C4-2B (cell line): Measurements from ENCODE around the gene XKRX.

Source experiments
- H3K27ac ChIP-seq: fragments of 450-650 bp; 2 replicates; pipeline ENCODE4 v1.5.1; 2017
- ZFX ChIP-seq: fragments of 450-650 bp; IDR thresholded peaks from 2 replicates; pipeline ENCODE4 v1.6.1; 2017
- TF ChIP-seq, protein P1 (sequence below): fragments of 450-650 bp; conservative IDR thresholded peaks from 2 replicates; pipeline ENCODE4 v1.5.1; 2017; ENCODE audit warnings: mild to moderate bottlenecking

XKRX gene

GRCh38 chrX:100928660-100929613, at the start of gene XKRX:
Gene XKRX, minus strand, starts transcription at chrX:100928917. Its CDS starts 613 bp downstream, at chrX:100928304.
- TF ChIP-seq ZFX, result no peak
- TF ChIP-seq, protein P1, sequence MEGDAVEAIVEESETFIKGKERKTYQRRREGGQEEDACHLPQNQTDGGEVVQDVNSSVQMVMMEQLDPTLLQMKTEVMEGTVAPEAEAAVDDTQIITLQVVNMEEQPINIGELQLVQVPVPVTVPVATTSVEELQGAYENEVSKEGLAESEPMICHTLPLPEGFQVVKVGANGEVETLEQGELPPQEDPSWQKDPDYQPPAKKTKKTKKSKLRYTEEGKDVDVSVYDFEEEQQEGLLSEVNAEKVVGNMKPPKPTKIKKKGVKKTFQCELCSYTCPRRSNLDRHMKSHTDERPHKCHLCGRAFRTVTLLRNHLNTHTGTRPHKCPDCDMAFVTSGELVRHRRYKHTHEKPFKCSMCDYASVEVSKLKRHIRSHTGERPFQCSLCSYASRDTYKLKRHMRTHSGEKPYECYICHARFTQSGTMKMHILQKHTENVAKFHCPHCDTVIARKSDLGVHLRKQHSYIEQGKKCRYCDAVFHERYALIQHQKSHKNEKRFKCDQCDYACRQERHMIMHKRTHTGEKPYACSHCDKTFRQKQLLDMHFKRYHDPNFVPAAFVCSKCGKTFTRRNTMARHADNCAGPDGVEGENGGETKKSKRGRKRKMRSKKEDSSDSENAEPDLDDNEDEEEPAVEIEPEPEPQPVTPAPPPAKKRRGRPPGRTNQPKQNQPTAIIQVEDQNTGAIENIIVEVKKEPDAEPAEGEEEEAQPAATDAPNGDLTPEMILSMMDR, result no peak
- H3K27ac ChIP-seq, result peak within 1 kb of the TSS; percentile 1; the same call in 1 of the 2 replicates

GRCh38 chrX:100976211-100976610, 47.5 kb upstream of the XKRX start:
- TF ChIP-seq ZFX, result no peak
- TF ChIP-seq, protein P1, result no peak
- H3K27ac ChIP-seq, result no peak overlapping the region

- no peak overlapping the region for H3K27ac ChIP-seq
- TF ChIP-seq, protein P1, result no peak
- no peak for TF ChIP-seq ZFX
Observed at GRCh38 chrX:100975212-100975611, 46.5 kb upstream of the XKRX start.

DNA sequence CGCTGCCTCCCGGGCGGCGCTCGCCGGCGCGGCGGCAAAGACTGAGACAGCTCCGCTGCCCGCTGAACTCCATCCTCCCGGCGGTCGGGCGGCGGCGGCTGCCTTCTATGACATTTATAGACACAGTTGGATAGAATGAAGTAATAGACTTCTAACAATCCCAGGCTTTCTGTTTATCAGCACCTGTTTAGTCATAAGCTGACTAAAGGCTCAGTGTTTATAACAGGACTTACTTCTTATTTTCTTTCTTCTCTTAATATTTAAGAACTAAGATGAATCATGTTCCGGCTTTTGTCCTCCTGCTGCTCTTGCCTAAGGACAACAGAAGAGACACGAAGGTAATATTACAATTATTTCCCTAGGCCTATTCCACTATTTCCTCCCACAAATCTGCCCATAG, 44.7 kb upstream of the XKRX start:
- H3K27ac ChIP-seq, result no peak overlapping the region
- TF ChIP-seq, protein P1, result no peak
- TF ChIP-seq ZFX, result no peak

- TF ChIP-seq ZFX, result no peak
- TF ChIP-seq, protein P1, result no peak
- H3K27ac ChIP-seq, result no peak overlapping the region
Observed at GRCh38 chrX:100969936-100970335, 41.2 kb upstream of the XKRX start.

- no peak for TF ChIP-seq ZFX
- TF ChIP-seq, protein P1, result no peak
- H3K27ac ChIP-seq, result no peak within 1 kb of the TSS
Observed at GRCh38 chrX:100969408-100969807, 40.7 kb upstream of the XKRX start, which contains the start of gene ARL13A. Gene ARL13A, plus strand, starts transcription at chrX:100969708. Its CDS starts 3,982 bp downstream, at chrX:100973690.

- H3K27ac ChIP-seq, result no peak overlapping the region
- TF ChIP-seq, protein P1, result no peak
- no peak for TF ChIP-seq ZFX
Observed at GRCh38 chrX:100964362-100964761, 35.6 kb upstream of the XKRX start.
